ENCODE results near the gene UQCC5.

- no peak for TF ChIP-seq CTCF (IDR thresholded peaks at IDR 0.05 in 8 of 11, conservative IDR thresholded peaks at IDR 0.05 in 3 of 11)
- no peak for TF ChIP-seq POLR2AphosphoS5 (IDR thresholded peaks at IDR 0.05)
These were observed 23.1 kb upstream of the UQCC5 start for GRCh38 chr3:52513281-52513680.

Measured in spleen (tissue), 7 donors.